Common myeloid progenitor, CD34-positive (primary cell): ENCODE data around the gene MAP2K4.

Source experiments
- CTCF ChIA-PET: fragments of 350-600 bp; sonication (Branson Sonifier 250); formaldehyde crosslinking; loops from one replicate; lab custom pipeline; 2021; ENCODE audit warnings: antibody characterized with exemption; lab: Charles Lee
- POLR2A ChIA-PET: fragments of 350-600 bp; sonication (Branson Sonifier 250); formaldehyde crosslinking; loops from one replicate; lab custom pipeline; 2021; ENCODE audit warnings: antibody characterized with exemption; lab: Charles Lee
- DNase-seq, 3 donors: peaks; one replicate each; pipeline versions ENCODE4 v3.0.0 to v3.0.0-alpha.2; 2013
- H3K27ac ChIP-seq, 2 experiments: 1 replicate in 1 of 2; 2 replicates in 1 of 2; pipeline ENCODE4 v1.7.0; 2013; ENCODE audit warnings: inconsistent platforms in 2 of 2, low read length in 2 of 2, mild to moderate bottlenecking in 2 of 2, low read depth in 1 of 2, moderate library complexity in 1 of 2; ENCODE audit not compliant: severe bottlenecking in 2 of 2, insufficient read depth in 1 of 2, poor library complexity in 1 of 2
- H3K27me3 ChIP-seq, 5 experiments: replicated peaks in 2 of 5; 1 replicate in 3 of 5; 2 replicates in 2 of 5; pipeline versions ENCODE4 v1.6.1 to v1.7.0; 2013; ENCODE audit warnings: low read length in 4 of 5, mild to moderate bottlenecking in 2 of 5, moderate library complexity in 2 of 5, inconsistent platforms in 1 of 5; ENCODE audit not compliant: insufficient read depth in 5 of 5, control insufficient read depth in 4 of 5
- H3K36me3 ChIP-seq, 4 experiments: 1 replicate in 2 of 4; 2 replicates in 2 of 4; pipeline versions ENCODE4 v1.6.1 to v1.7.0; 2013; ENCODE audit warnings: low read length in 3 of 4, control low read depth in 1 of 4, mild to moderate bottlenecking in 1 of 4; ENCODE audit not compliant: control insufficient read depth in 4 of 4, insufficient read depth in 4 of 4
- H3K4me1 ChIP-seq, 4 experiments: 1 replicate in 3 of 4; 2 replicates in 1 of 4; pipeline versions ENCODE4 v1.6.1 to v1.7.1; 2013; ENCODE audit warnings: low read length in 3 of 4, mild to moderate bottlenecking in 3 of 4, control low read depth in 1 of 4, inconsistent platforms in 1 of 4, moderate library complexity in 1 of 4; ENCODE audit not compliant: control insufficient read depth in 4 of 4, insufficient read depth in 4 of 4; ENCODE audit errors: control extremely low read depth in 1 of 4
- H3K4me3 ChIP-seq, 7 experiments: 1 replicate in 4 of 7; 2 replicates in 3 of 7; pipeline versions ENCODE4 v1.5.1 to v1.7.0; 2013; ENCODE audit warnings: mild to moderate bottlenecking in 7 of 7, low read length in 6 of 7, moderate library complexity in 6 of 7, inconsistent platforms in 2 of 7, low read depth in 2 of 7, control low read depth in 1 of 7; ENCODE audit not compliant: insufficient read depth in 4 of 7, control insufficient read depth in 1 of 7; ENCODE audit errors: extremely low read depth in 1 of 7
- H3K9me3 ChIP-seq, 5 experiments: 1 replicate in 4 of 5; 2 replicates in 1 of 5; pipeline versions ENCODE4 v1.6.1 to v1.7.1; 2013; ENCODE audit warnings: low read length in 4 of 5, mild to moderate bottlenecking in 2 of 5, inconsistent platforms in 1 of 5, low read depth in 1 of 5, moderate library complexity in 1 of 5; ENCODE audit not compliant: control insufficient read depth in 4 of 5, insufficient read depth in 2 of 5; ENCODE audit errors: control extremely low read depth in 1 of 5
- WGBS: methylation state at CpG from one replicate; pipeline ENCODE4 v1.1.5; 2013; ENCODE audit not compliant: insufficient coverage; 5-methylcytosine and 5-hydroxymethylcytosine counted together

MAP2K4 gene

GRCh38 chr17:12133183-12133582 is 112.5 kb downstream of the MAP2K4 start:
- WGBS = 95% methylated on average over 3 of the region's 6 CpGs
- ChIA-PET POLR2A (no interaction called here), CTCF (no interaction called here)
- H3K27me3 ChIP-seq = no peaks in the 10 kb centered on the region
- peaks cover 18 to 58% (median 24%) of the 10 kb centered on the region in 4 experiments for H3K36me3 ChIP-seq
- no peaks in the 10 kb centered on the region for H3K4me1 ChIP-seq
- no peak overlapping the region for H3K27ac ChIP-seq
- no peak overlapping the region for H3K4me3 ChIP-seq
- H3K9me3 ChIP-seq = peaks cover 3 to 14% (median 4%) of the 10 kb centered on the region in 5 experiments
- no peak for DNase-seq

DNA sequence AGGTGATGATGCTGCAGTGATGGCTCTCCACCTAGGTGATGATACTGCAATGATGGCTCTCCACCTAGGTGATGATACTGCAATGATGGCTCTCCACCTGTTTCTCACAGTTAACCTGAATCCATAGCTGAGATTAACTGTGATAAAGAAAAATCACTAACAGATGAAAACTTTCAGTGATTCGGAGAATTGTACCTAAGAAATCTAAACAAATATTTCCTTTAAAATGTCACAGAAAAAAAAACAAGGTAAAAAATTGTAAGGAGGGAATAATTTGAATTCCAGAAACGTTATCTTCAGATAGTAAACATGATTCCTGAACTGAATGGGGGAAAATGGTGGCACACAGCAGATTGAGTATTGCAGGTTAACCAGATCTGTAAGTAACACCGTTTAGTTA is 113.4 kb downstream of the MAP2K4 start:
- Histone ChIP-seq H3K4me3 (no peak overlapping the region), H3K36me3 (peaks cover 17 to 50% (median 21%) of the 10 kb centered on the region in 4 experiments), H3K27ac (no peak overlapping the region), H3K27me3 (no peaks in the 10 kb centered on the region), H3K9me3 (peaks cover 3 to 14% (median 4%) of the 10 kb centered on the region in 5 experiments), H3K4me1 (no peaks in the 10 kb centered on the region)
- ChIA-PET POLR2A (no interaction called here), CTCF (no interaction called here)
- no peak for DNase-seq
- 100% methylated on average over 1 of the region's 3 CpGs for WGBS

DNA sequence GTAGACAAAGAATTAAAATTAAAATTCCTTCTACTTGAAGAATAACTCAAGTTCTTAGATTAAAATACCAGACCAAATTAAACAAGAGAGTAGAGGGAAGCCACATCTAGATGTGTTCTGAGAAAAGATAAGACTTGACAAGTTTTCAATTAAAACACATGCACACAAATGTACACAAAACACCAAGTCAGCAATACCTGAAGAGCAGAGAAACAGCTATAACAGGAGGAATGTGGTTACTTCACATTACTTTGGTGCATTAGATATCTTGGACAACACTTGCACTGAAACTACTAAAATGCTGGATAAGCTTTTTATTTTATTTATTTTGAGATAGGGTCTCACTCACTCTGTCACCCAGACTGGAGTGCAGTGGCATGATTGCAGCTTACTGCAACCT is 113.9 kb downstream of the MAP2K4 start:
- no peak for DNase-seq

GRCh38 chr17:12136243-12136642 is 115.6 kb downstream of the MAP2K4 start:
- peaks cover 3 to 14% (median 4%) of the 10 kb centered on the region in 5 experiments for H3K9me3 ChIP-seq
- no peaks in the 10 kb centered on the region for H3K4me1 ChIP-seq
- H3K36me3 ChIP-seq = peaks cover 17 to 53% (median 25%) of the 10 kb centered on the region in 4 experiments
- ChIA-PET POLR2A (no interaction called here), CTCF (no interaction called here)
- WGBS = no CpG with 5 or more reads among the region's 1 CpG
- no peak for DNase-seq
- no peak overlapping the region for H3K27ac ChIP-seq
- H3K27me3 ChIP-seq = no peaks in the 10 kb centered on the region
- H3K4me3 ChIP-seq = no peak overlapping the region

More for the DNA sequence above, 113.9 kb downstream of the MAP2K4 start:
- ChIA-PET CTCF (no interaction called here), POLR2A (no interaction called here)
- Histone ChIP-seq H3K4me1 (no peaks in the 10 kb centered on the region), H3K27ac (no peak overlapping the region), H3K9me3 (peaks cover 3 to 14% (median 4%) of the 10 kb centered on the region in 5 experiments), H3K36me3 (peaks cover 14 to 47% (median 17%) of the 10 kb centered on the region in 4 experiments), H3K27me3 (no peaks in the 10 kb centered on the region), H3K4me3 (no peak overlapping the region)

- no peaks in the 10 kb centered on the region for H3K4me1 ChIP-seq
- DNase-seq = no peak
- H3K27me3 ChIP-seq = no peaks in the 10 kb centered on the region
- CTCF ChIA-PET = no interaction called here
- H3K9me3 ChIP-seq = peaks cover 3 to 14% (median 4%) of the 10 kb centered on the region in 5 experiments
- POLR2A ChIA-PET = no interaction called here
- H3K27ac ChIP-seq = no peak overlapping the region
- no peak overlapping the region for H3K4me3 ChIP-seq
- H3K36me3 ChIP-seq = peaks cover 17 to 53% (median 28%) of the 10 kb centered on the region in 4 experiments
Measured at GRCh38 chr17:12136646-12137045, 116.0 kb downstream of the MAP2K4 start.

- Histone ChIP-seq H3K36me3 (peaks cover 15 to 59% (median 34%) of the 10 kb centered on the region in 4 experiments), H3K9me3 (peaks cover 3 to 14% (median 4%) of the 10 kb centered on the region in 5 experiments), H3K27ac (no peak overlapping the region), H3K27me3 (no peaks in the 10 kb centered on the region), H3K4me3 (no peak overlapping the region), H3K4me1 (no peaks in the 10 kb centered on the region)
- no peak for DNase-seq
- WGBS = no CpG with 5 or more reads among the region's 1 CpG
- ChIA-PET CTCF (no interaction called here), POLR2A (no interaction called here)
Measured at GRCh38 chr17:12137859-12138258, 117.2 kb downstream of the MAP2K4 start.

DNA sequence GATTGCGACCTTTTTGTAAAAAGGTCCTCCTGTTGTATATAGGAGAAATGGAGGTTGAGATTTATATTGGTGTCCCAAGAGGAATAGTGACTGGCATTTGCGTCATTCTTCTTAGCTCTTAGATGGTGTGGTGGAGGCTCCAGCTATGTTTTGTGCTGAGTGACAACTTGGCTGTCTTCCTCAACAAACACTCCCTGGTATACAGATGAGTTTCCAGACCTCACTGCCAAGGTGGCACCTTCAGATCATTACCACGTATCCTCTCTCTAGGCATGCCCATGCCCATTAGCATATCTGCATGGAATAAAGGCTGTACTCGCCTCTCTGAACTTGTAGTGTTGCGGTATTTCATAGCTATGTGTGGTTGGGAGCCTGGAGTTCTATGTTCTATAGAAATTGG is 120.0 kb downstream of the MAP2K4 start:
- H3K27me3 ChIP-seq = no peaks in the 10 kb centered on the region
- H3K9me3 ChIP-seq = peaks cover 3 to 13% (median 4%) of the 10 kb centered on the region in 5 experiments
- 100% methylated on average over 3 of the region's 5 CpGs for WGBS
- ChIA-PET POLR2A (no interaction called here), CTCF (no interaction called here)
- peaks cover 14 to 55% (median 31%) of the 10 kb centered on the region in 4 experiments for H3K36me3 ChIP-seq
- no peak overlapping the region for H3K4me3 ChIP-seq
- no peak for DNase-seq
- H3K27ac ChIP-seq = no peak overlapping the region
- H3K4me1 ChIP-seq = no peaks in the 10 kb centered on the region
